Anterior cingulate cortex (tissue), 58 donors: ENCODE measurements around the gene EPSTI1.
"Not testable (repeated sequence)": the region's sequence is repeated elsewhere in the genome, so short reads cannot be mapped to it uniquely, and the experiment has no call there.

Source experiments
- DNase-seq, 58 donors: peaks; one replicate each; lab custom pipeline; 2025; lab: John Stamatoyannopoulos, UW

Gene EPSTI1

GRCh38 chr13:43006893-43007631 lies 15.0 kb upstream of the EPSTI1 start:
- no peak for DNase-seq

GRCh38 chr13:43005460-43006236 lies 13.6 kb upstream of the EPSTI1 start:
- DNase-seq, result no peak

GRCh38 chr13:43003729-43004128 lies 11.7 kb upstream of the EPSTI1 start:
- DNase-seq, result no peak

GRCh38 chr13:43003010-43003409 lies 11.0 kb upstream of the EPSTI1 start:
- DNase-seq, result no peak

- DNase-seq, result no peak
Measured at GRCh38 chr13:43002021-43002420, 10.0 kb upstream of the EPSTI1 start.

GRCh38 chr13:43000676-43001075 lies 8.6 kb upstream of the EPSTI1 start:
- no peak for DNase-seq

- DNase-seq, result no peak
Measured at GRCh38 chr13:42999491-42999890, 7.5 kb upstream of the EPSTI1 start.

GRCh38 chr13:42997381-42997780 lies 5.3 kb upstream of the EPSTI1 start:
- no peak for DNase-seq

- DNase-seq, result no peak
Measured at GRCh38 chr13:42996584-42996983, 4.5 kb upstream of the EPSTI1 start.

- DNase-seq, result no peak
Measured at GRCh38 chr13:42994878-42995277, 2.8 kb upstream of the EPSTI1 start.

GRCh38 chr13:42992764-42993122 lies 702 bp upstream of the EPSTI1 start:
- no peak for DNase-seq

GRCh38 chr13:42991233-42991897 lies 676 bp downstream of the EPSTI1 start:
- DNase-seq, result not testable (repeated sequence)

- DNase-seq, result no peak
Measured at GRCh38 chr13:42990291-42991232, 1.5 kb downstream of the EPSTI1 start.

GRCh38 chr13:42986176-42986574 lies 5.9 kb downstream of the EPSTI1 start:
- DNase-seq, result no peak

GRCh38 chr13:42985312-42986175 lies 6.5 kb downstream of the EPSTI1 start:
- peak in 7 of 58 donors; percentile 2 to 42 (median 6) for DNase-seq

- no peak for DNase-seq
Measured at GRCh38 chr13:42984691-42985090, 7.3 kb downstream of the EPSTI1 start.

GRCh38 chr13:42984026-42984425 lies 8.0 kb downstream of the EPSTI1 start:
- DNase-seq, result no peak

- no peak for DNase-seq
Measured at GRCh38 chr13:42981853-42982252, 10.2 kb downstream of the EPSTI1 start.

GRCh38 chr13:42981317-42981716 lies 10.7 kb downstream of the EPSTI1 start:
- no peak for DNase-seq
